ENCODE data around the gene IKZF3.
"Not testable (repeated sequence)": the region's sequence is repeated elsewhere in the genome, so short reads cannot be mapped to it uniquely, and the experiment has no call there.

The IKZF3 gene

GRCh38 chr17:39863918-39864746 lies at the start of gene IKZF3:
Gene IKZF3, minus strand, starts transcription at chr17:39864312. Its CDS starts 186 bp downstream, at chr17:39864126.
- peak; percentile 9 for DNase-seq (ENCODE audit: low read depth)

DNA sequence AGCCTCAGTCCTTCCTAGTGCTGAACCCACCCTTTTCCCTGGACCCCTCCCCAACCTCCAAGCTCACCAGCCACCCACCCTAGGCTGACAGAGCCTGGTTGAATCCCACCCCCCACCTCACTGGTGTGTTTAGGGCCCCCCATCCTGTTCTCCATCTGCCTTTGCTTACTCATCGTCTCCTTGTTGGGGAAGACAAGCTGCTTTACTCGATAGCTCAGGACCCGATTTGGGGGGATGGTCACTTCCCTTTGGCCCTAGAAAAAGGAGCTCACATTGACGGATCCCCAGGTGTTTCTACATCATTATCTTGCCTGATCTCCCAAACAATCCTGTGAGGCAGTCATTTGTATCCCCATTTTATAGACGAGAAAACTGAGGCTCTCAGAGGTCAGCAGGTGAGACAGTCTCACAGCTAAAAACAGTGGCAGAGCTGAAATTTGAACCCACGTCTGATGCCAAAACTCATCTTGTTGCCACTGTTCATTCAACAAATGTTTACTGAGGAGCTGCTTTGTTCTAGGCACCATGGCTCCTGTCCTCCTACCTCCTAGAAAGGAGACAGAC lies 44.8 kb upstream of the IKZF3 start:
- no peak for DNase-seq (ENCODE audit: low read depth)

DNA sequence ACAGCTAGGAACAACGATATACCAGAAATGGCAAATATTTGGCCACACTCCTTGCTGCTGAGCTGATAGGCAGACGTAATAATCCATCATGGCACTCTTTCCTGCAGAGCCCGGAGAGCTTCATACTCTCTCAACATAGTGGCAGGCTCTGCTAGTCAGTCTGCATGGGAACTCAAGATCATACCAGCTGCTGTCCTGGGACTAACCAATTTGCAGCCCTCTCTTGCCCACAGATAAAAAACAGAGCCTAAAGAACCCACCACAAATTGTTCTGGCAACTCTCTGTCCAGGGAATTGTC lies 40.8 kb upstream of the IKZF3 start:
- no peak for DNase-seq (ENCODE audit: low read depth)

DNA sequence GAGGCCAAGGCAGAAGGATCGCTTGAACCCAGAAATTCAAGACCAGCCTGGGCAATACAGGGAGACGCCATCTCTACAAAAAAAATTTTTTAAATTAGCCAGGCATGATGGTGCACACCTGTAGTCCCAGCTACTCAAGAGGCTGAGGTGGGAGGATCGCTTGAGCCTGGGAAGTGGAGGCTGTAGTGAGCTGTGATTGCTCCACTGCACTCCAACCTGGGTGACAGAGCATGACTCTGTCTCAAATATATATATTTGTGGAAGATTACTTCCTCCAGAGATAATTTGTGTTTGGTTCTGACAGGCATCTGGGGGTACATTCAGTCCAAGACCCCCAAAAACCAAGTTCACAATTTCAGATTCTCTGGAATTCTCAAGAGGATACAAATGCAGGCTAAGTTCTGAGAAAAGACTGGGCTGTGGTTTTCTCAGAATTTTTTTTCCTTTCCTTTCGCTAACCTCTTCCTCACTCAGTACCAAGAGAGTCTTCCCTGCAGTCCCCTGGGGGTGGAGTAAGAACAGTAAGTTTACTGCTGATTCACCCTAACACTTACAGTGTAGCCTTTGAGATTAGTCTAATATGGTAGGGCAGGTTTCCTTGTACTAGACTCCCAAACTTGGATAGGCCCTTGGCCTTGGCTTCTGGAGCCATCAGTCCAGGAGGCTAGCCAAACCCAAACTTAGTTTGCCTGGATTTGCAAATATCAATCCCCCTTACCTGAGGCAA lies 39.2 kb upstream of the IKZF3 start:
- no peak for DNase-seq (ENCODE audit: low read depth)

- not testable (repeated sequence) for DNase-seq (ENCODE audit: low read depth)
Measured at GRCh38 chr17:39902027-39902426, 37.9 kb upstream of the IKZF3 start.

- no peak for DNase-seq (ENCODE audit: low read depth)
Measured at GRCh38 chr17:39899215-39899614, 35.1 kb upstream of the IKZF3 start.

DNA sequence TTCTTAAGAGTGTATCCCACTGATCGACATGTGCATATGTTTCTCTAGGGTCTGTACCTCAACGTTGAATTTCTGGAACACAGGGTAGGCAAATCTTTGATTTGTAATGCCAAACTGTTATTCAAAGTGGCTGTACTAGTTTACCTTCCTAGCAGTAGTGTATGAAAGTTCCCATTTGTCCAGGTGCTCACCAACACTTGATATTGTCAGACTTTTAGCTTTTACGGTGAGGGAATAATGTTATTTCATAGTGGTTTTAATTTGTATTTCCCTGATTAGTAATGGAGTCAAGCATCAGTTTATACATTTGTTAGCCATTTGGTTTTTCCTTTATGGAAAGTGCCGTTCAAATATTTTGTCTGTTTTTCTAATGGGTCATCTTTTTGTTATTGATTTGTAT lies 34.0 kb upstream of the IKZF3 start:
- DNase-seq (ENCODE audit: low read depth), result no peak

DNA sequence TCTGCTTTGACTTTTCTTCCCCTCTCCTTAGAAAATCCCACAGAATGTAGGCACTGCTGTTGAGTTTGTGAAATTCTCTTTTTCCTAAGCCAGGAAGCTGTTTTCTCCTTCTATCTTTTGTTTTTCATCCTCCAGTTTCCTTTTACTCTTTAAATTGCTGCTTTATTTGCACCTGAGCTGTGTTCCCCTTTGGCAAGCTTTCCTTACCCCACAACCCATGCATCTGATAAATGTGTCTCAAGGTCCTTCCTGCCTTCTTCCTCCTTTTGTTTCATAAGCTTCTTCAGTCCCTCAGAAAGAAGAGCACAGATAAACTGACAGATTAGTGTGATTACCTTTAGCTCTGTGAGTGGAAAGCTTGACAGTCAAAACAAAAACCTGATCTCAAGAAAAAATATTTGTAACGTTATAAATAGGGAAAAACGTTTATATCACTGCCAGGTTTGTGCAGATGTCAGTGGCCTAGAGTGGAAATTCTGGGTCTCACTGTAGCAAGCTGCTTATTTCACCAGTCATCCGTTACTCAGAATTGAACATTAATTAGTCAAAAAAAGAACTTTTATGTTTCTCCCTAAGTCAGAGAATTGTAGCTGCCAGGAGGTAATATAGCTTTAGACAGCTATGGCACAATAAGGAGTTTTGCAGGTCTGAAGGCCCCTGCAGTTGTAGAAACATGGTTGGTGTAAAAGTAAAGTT lies 30.7 kb upstream of the IKZF3 start:
- no peak for DNase-seq (ENCODE audit: low read depth)

GRCh38 chr17:39889200-39889599 lies 25.1 kb upstream of the IKZF3 start:
- no peak for DNase-seq (ENCODE audit: low read depth)

GRCh38 chr17:39887078-39887477 lies 23.0 kb upstream of the IKZF3 start:
- no peak for DNase-seq (ENCODE audit: low read depth)

GRCh38 chr17:39886102-39886501 lies 22.0 kb upstream of the IKZF3 start:
- not testable (repeated sequence) for DNase-seq (ENCODE audit: low read depth)

- peak; percentile 48 for DNase-seq (ENCODE audit: low read depth)
Measured at GRCh38 chr17:39872751-39873150, 8.6 kb upstream of the IKZF3 start.

DNA sequence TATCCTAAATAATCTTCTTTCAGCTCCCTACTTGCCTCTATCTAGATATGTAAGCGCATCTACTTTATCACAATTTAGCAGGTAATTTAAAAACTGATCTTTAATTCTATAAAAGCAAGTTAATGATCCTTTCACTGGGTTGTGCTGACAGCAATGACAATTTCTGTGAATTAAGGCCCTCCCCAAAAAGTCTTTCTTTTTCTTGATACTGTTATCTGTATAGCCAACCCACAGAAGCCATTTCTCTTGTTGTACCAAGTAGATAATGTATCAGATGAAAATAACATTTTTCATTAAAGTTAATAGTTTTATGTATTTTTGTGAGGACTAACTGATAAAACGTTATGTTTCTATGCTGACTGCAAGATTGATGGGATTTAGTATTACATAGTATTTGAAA lies 7.7 kb upstream of the IKZF3 start:
- no peak for DNase-seq (ENCODE audit: low read depth)

DNA sequence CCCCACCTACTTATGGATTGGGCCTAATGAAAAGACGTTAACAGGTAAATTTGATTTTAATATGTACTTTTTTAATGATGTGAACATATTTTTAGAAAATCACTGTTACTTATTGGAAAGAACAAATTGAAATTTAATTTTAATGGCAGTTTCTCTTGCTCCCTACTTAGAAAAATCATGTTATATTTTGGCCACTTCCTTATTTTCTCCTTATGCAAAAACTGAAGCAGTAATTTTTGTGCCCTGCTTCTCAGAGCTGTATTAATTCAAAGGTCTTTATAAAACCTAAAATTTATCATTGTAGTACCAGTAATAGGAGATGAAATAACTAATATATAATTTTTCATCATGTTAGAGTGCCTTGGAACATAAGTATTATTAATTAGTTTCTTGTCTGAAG lies 6.7 kb upstream of the IKZF3 start:
- no peak for DNase-seq (ENCODE audit: low read depth)

DNA sequence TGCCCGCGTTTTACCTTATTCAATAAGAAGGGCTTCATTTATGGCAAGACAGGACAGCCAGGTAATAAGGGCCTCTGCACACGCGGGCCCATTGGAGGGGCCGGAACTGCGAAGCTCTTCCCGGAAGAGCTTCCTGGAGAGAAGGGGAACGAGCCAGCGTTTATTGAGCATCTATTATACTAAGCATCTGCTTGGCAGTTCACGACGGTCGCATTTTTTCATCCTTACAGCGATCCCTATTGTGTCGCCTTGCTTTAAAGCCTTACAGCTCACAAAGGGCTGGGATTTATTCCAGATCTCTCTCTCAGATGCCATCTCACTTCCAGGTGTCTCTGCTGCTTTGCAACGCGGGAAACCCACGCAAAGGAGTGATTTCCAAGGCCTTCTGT lies 4.4 kb upstream of the IKZF3 start:
- no peak for DNase-seq (ENCODE audit: low read depth)

GRCh38 chr17:39867880-39868553 lies 3.9 kb upstream of the IKZF3 start, which contains the start of gene ZPBP2:
Gene ZPBP2, plus strand, starts transcription at chr17:39868202. Its CDS starts 153 bp downstream, at chr17:39868355.
- no peak for DNase-seq (ENCODE audit: low read depth)

GRCh38 chr17:39867084-39867879 lies 3.2 kb upstream of the IKZF3 start:
- no peak for DNase-seq (ENCODE audit: low read depth)

DNA sequence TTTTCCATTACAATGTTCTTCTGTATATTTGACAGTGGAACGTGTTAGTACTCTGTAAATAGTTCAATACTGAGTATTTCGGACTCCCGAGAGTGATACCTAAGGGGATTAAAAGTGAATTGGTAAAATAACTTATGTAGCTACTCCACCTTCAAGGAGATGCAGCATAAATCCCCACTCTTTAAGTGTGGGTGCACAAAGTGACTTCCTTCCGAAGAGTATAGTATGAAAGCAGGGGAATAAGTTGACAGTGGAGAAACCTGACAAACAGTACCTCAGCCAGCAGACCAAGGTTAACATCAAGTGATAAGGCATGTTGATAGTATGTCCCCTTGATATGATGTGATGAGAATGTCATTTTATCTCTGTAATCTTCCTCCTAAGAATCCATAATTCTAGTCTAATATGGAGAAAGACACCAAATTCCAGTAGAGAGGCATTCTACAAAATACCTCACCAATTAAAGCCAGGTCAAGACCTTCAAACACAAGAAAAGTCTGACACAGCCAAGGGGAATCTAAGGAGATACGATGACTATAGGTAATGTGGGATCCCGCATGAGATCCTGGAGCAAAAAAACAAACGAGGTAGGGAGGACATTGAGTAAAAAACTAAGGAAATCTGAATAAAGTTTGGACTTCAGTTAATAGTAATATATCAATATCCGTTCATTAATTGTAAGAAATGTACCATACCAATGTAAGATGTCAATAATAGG lies 2.1 kb upstream of the IKZF3 start:
- DNase-seq (ENCODE audit: low read depth), result no peak

DNA sequence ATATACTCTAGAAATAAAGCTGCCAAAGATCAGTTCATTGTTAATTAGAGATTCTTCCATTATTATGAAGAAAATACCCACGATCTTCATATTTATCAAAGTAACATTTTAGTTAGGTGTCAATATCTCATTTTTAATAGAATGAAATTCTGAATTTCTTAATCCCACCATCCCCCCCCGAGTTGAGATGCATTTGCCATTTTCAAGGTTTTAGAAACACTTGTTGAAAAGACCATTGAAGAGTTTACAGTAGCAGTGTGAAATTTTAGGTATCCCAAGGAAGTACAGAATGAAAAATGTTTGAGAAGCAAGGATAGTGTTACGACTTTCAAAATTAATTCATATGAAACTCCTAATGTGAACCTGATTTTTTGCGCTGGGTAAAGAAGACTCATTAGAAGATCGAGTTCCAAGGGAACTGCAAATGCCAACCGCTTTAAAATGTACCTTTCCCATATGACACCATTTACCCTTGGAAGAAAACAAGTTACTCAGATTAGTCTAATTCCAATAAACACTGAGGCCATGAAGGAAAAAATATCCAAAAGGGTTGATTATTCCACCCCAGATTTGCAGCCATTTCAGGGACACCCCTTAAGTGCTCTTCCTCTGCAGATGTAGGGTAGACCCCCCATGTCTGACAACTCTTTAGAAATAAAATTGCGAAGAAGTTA lies 731 bp downstream of the IKZF3 start:
- DNase-seq (ENCODE audit: low read depth), result no peak

DNA sequence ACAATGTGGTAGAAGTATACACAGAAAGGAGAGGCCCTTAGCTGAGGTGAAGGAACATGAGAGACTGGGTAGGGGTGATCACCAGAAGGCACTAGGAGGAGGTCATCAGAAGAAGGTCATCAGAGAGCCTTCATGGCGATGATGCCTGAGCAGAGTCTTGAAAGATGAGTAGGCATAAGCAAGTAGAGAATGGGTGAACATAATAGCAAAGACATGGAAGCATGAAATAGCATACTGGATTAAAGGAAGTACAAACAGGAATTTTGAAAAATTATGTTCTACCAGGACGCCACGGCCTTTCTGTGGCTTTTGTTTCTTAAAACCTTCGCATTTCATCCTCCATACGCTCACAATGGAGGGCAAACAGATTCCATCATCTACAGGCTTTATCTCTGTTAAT lies 2.9 kb downstream of the IKZF3 start:
- no peak for DNase-seq (ENCODE audit: low read depth)
